Astrocyte of the spinal cord (primary cell): ENCODE results near the gene GPALPP1.
"Not testable (repeated sequence)": the region's sequence is repeated elsewhere in the genome, so short reads cannot be mapped to it uniquely, and the experiment has no call there.

ENCODE experiments used
- DNase-seq: peaks from one replicate; pipeline ENCODE4 v3.0.0; 2011; ENCODE audit warnings: low read depth, low spot score
- H3K4me3 ChIP-seq: 2 replicates; pipeline ENCODE4 v1.5.1; 2011; ENCODE audit warnings: low read depth, mild to moderate bottlenecking, low read length, moderate library complexity
- in situ Hi-C: cut with HindIII; loops from 2 replicates; pipeline ENCODE4 v1.10.0; 2017; ENCODE audit warnings: low sequenced_read_pairs
- TF ChIP-seq, protein P1 (sequence below): IDR thresholded peaks from 2 replicates; pipeline ENCODE4 v1.5.1; 2012; ENCODE audit warnings: low read depth, mild to moderate bottlenecking, low read length, inconsistent platforms

The GPALPP1 gene

DNA sequence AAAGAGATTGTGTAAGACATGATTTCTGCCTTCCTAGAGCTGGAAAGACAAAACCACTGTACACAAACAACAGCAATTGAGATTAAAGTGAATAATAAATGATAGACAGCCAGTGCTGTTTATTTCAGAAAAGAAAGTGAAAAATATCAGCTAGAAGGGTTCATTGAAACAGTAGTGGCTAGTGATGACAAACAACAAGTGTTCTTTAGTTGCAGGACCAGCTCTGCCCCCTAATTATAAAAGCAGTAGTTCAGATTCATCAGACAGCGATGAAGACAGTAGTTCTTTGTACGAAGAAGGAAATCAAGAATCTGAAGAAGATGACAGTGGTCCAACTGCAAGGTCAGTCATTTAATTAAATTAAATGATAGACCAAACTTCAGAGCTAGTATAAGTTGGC is 14.8 kb downstream of the GPALPP1 start:
- in situ Hi-C loops = no loop called here
- TF ChIP-seq, protein P1, sequence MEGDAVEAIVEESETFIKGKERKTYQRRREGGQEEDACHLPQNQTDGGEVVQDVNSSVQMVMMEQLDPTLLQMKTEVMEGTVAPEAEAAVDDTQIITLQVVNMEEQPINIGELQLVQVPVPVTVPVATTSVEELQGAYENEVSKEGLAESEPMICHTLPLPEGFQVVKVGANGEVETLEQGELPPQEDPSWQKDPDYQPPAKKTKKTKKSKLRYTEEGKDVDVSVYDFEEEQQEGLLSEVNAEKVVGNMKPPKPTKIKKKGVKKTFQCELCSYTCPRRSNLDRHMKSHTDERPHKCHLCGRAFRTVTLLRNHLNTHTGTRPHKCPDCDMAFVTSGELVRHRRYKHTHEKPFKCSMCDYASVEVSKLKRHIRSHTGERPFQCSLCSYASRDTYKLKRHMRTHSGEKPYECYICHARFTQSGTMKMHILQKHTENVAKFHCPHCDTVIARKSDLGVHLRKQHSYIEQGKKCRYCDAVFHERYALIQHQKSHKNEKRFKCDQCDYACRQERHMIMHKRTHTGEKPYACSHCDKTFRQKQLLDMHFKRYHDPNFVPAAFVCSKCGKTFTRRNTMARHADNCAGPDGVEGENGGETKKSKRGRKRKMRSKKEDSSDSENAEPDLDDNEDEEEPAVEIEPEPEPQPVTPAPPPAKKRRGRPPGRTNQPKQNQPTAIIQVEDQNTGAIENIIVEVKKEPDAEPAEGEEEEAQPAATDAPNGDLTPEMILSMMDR = no peak
- no peak overlapping the region for H3K4me3 ChIP-seq
- no peak for DNase-seq

DNA sequence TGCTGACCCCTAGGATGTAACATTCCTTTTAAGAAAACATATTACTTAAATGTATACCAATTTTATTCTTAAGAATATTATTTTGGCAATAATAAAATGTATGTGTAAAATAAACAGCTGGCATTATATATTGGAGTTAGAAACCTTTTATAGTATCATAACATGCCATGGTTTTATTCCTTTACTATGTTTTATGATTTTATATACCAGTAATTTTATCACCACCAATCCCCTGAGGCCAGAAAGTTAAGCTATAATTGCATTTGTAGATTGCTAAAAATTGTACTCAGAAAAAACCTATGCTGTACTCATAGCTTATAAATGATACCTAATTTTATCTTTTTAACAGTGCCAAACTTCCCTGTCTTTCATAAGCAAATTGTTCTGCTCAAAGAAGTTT is 17.9 kb downstream of the GPALPP1 start:
- TF ChIP-seq, protein P1 = no peak

DNA sequence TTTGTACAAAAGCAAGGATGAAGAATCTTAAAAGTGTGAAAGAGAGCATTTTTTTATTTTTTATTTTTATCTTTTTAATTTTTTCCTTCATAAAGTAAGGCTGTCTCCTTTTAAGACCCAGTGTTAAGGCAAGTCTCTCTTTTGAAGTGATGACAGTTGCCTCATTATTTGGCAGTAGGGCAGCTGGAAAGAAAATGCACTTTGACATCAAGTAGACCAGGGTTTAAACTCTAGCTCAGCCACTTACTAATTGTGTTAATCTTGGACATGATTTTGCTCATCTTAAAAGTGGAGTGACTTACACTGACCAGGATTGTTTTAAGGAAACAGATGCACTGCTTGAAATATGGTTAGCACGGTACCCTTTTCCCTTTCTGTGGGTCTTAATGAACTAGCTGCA is 18.5 kb downstream of the GPALPP1 start:
- TF ChIP-seq, protein P1 = no peak
- DNase-seq = no peak
- in situ Hi-C loops = no loop called here
- H3K4me3 ChIP-seq = no peak overlapping the region

More for the DNA sequence above, 17.9 kb downstream of the GPALPP1 start:
- H3K4me3 ChIP-seq = no peak overlapping the region
- in situ Hi-C loops = no loop called here
- DNase-seq = no peak

DNA sequence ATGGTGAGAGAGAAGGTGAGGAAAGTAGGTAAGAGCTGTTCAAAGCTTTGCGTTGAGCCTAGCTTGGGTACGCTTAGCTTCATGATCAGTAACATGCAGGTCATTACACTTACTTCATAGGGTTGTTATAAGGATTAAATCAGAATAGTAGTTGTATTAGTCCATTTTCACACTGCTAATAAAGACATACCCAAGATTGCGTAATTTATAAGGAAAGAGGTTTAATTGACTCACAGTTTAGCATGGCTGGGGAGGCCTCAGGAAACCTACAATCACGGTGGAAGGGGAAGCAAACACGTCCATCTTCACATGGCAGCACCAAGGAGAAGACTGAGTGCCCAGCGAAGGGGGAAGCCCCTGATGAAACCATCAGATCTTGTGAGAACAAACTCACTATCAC is 21.9 kb downstream of the GPALPP1 start:
- TF ChIP-seq, protein P1 = no peak
- no peak for DNase-seq
- in situ Hi-C loops = no loop called here
- no peak overlapping the region for H3K4me3 ChIP-seq

DNA sequence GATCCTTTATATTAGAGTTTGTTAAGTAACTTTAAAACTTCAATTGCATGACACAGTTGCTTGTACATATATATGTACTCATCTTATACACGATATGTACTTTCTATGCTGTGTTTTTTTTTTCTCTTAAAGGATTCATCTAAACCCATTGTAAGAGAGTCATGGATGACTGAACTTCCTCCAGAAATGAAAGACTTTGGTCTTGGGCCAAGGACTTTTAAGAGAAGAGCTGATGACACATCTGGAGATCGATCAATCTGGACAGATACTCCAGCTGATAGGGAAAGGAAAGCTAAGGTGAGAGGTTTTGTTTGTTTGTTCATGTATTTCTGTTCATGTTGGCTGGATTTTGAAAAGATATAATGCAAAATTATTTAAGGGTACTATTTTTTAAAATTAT is 26.0 kb downstream of the GPALPP1 start:
- TF ChIP-seq, protein P1 = no peak
- in situ Hi-C loops = no loop called here
- DNase-seq = peak; percentile 18
- H3K4me3 ChIP-seq = no peak overlapping the region

DNA sequence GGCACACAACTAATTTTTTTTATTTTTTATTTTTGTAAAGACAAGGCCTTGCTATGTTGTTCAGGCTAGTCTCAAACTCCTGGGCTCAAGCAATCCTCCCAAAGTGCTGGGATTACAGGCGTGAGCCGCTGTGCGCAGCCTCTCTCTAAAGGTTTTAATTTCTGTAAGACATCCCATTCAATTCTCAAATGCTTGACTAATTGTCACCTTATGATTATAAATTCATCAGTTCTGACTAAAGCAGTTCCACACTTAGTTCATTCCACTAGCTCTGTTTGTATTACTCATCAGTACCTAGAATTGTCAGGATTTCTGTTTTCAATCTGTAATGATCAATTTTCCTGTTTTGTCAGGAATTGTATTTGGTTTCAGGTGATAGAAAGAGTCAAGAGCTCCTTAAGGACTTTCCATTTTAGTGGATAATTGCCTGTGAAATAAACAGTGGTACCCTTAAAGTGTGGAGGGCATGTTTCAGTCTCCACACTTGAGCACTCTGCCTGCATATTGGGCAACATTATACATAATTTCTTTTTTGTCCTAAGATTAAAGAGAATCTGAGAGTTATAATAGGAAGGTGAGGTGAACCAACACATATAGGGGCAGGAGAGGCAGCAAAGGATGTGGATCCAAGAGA is 27.6 kb downstream of the GPALPP1 start:
- DNase-seq = no peak
- no peak overlapping the region for H3K4me3 ChIP-seq
- in situ Hi-C loops = no loop called here
- TF ChIP-seq, protein P1 = no peak

DNA sequence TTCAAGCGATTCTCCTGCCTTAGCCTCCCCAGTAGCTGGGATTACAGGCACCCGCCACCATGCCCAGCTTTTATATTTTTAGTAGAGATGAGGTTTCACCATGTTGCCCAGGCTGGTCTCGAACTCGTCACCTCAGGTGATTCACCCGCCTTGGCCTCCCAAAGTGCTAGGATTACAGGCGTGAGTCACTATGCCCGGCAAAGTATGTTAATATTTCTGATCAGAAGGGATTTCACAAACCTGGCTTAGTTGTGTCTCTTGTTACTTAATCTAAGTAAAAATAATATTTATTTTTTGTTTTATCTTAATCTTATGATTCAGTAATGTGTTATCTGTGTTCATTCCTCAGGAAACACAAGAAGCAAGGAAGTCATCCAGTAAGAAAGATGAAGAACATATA is 30.6 kb downstream of the GPALPP1 start:
- H3K4me3 ChIP-seq, in situ Hi-C loops, DNase-seq: not testable (repeated sequence)
